Mesodermal cell (in vitro differentiated cells): ENCODE data around the gene NAV3.

Experiments
- H3K27ac ChIP-seq: 2 replicates; pipeline ENCODE4 v1.7.0; 2013; ENCODE audit warnings: mild to moderate bottlenecking, low read depth, low read length, moderate library complexity; ENCODE audit not compliant: severe bottlenecking
- H3K36me3 ChIP-seq: 2 replicates; pipeline ENCODE4 v1.7.1; 2013; ENCODE audit warnings: mild to moderate bottlenecking, low read length, moderate library complexity; ENCODE audit not compliant: control insufficient read depth, insufficient read depth
- H3K4me1 ChIP-seq: one replicate; pipeline ENCODE4 v1.7.1; 2013; ENCODE audit warnings: mild to moderate bottlenecking, low read length; ENCODE audit not compliant: insufficient read depth, control insufficient read depth, poor library complexity, severe bottlenecking
- H3K4me3 ChIP-seq: 2 replicates; pipeline ENCODE4 v1.7.0; 2013; ENCODE audit warnings: low read length, control low read depth, mild to moderate bottlenecking; ENCODE audit not compliant: insufficient read depth, poor library complexity, severe bottlenecking; ENCODE audit errors: extremely low read depth
- H3K9me3 ChIP-seq: 2 replicates; pipeline ENCODE4 v1.7.1; 2013; ENCODE audit warnings: mild to moderate bottlenecking, low read length, moderate library complexity; ENCODE audit not compliant: control insufficient read depth
- WGBS, 2 experiments: methylation state at CpG; one replicate each; pipeline ENCODE4 v1.1.5; 2013; ENCODE audit warnings: missing lambda C conversion rate in 2 of 2; ENCODE audit not compliant: insufficient coverage in 2 of 2; 5-methylcytosine and 5-hydroxymethylcytosine counted together

NAV3 gene

GRCh38 chr12:78181544-78182162 lies 351.0 kb downstream of the NAV3 start:
- WGBS, 2 experiments: no CpG with 5 or more reads among the region's 3 CpGs
- Histone ChIP-seq H3K4me3 (no peak overlapping the region), H3K9me3 (no peaks in the 10 kb centered on the region), H3K36me3 (peaks cover 45% of the 10 kb centered on the region), H3K27ac (no peak overlapping the region), H3K4me1 (peaks cover 5% of the 10 kb centered on the region)

GRCh38 chr12:78183824-78184223 lies 353.1 kb downstream of the NAV3 start:
- Histone ChIP-seq H3K27ac (no peak overlapping the region), H3K36me3 (peaks cover 46% of the 10 kb centered on the region), H3K9me3 (no peaks in the 10 kb centered on the region), H3K4me3 (no peak overlapping the region), H3K4me1 (peaks cover 5% of the 10 kb centered on the region)

- Histone ChIP-seq H3K9me3 (no peaks in the 10 kb centered on the region), H3K4me3 (no peak overlapping the region), H3K4me1 (peaks cover 5% of the 10 kb centered on the region), H3K36me3 (peaks cover 49% of the 10 kb centered on the region), H3K27ac (no peak overlapping the region)
Measured at GRCh38 chr12:78185109-78185508, 354.4 kb downstream of the NAV3 start.

- no CpG with 5 or more reads among the region's 2 CpGs for WGBS, 2 experiments
- H3K27ac ChIP-seq: no peak overlapping the region
- H3K4me3 ChIP-seq: no peak overlapping the region
- peaks cover 5% of the 10 kb centered on the region for H3K4me1 ChIP-seq
- peaks cover 50% of the 10 kb centered on the region for H3K36me3 ChIP-seq
- no peaks in the 10 kb centered on the region for H3K9me3 ChIP-seq
Measured at GRCh38 chr12:78185651-78186050, 355.0 kb downstream of the NAV3 start.

GRCh38 chr12:78186670-78187069 lies 356.0 kb downstream of the NAV3 start:
- 100% methylated on average over 1 of the region's 1 CpG; no CpG with 5 or more reads in 1 of the 2 experiments for WGBS, 2 experiments
- Histone ChIP-seq H3K4me1 (peaks cover 5% of the 10 kb centered on the region), H3K27ac (no peak overlapping the region), H3K36me3 (peaks cover 51% of the 10 kb centered on the region), H3K4me3 (no peak overlapping the region), H3K9me3 (no peaks in the 10 kb centered on the region)

GRCh38 chr12:78187741-78188140 lies 357.0 kb downstream of the NAV3 start:
- no CpG with 5 or more reads among the region's 2 CpGs for WGBS, 2 experiments

GRCh38 chr12:78189656-78190055 lies 359.0 kb downstream of the NAV3 start:
- Histone ChIP-seq H3K4me3 (no peak overlapping the region), H3K9me3 (no peaks in the 10 kb centered on the region), H3K27ac (no peak overlapping the region), H3K4me1 (no peaks in the 10 kb centered on the region), H3K36me3 (peaks cover 58% of the 10 kb centered on the region)
- no CpG with 5 or more reads among the region's 2 CpGs for WGBS, 2 experiments

More at GRCh38 chr12:78187741-78188140, 357.0 kb downstream of the NAV3 start:
- Histone ChIP-seq H3K4me1 (peaks cover 4% of the 10 kb centered on the region), H3K4me3 (no peak overlapping the region), H3K27ac (no peak overlapping the region), H3K9me3 (no peaks in the 10 kb centered on the region), H3K36me3 (peaks cover 51% of the 10 kb centered on the region)

GRCh38 chr12:78191611-78192010 lies 360.9 kb downstream of the NAV3 start:
- H3K36me3 ChIP-seq: peaks cover 51% of the 10 kb centered on the region
- no peak overlapping the region for H3K27ac ChIP-seq
- H3K4me3 ChIP-seq: no peak overlapping the region
- H3K9me3 ChIP-seq: no peaks in the 10 kb centered on the region
- no peaks in the 10 kb centered on the region for H3K4me1 ChIP-seq
- WGBS, 2 experiments: no CpG with 5 or more reads among the region's 1 CpG

- WGBS, 2 experiments: 60 to 100% methylated on average over 1 of the region's 2 CpGs
- Histone ChIP-seq H3K27ac (no peak overlapping the region), H3K4me1 (no peaks in the 10 kb centered on the region), H3K9me3 (no peaks in the 10 kb centered on the region), H3K36me3 (peaks cover 40% of the 10 kb centered on the region), H3K4me3 (no peak overlapping the region)
Measured at GRCh38 chr12:78192979-78193378, 362.3 kb downstream of the NAV3 start.

- Histone ChIP-seq H3K27ac (no peak overlapping the region), H3K4me1 (no peaks in the 10 kb centered on the region), H3K36me3 (peaks cover 32% of the 10 kb centered on the region), H3K9me3 (no peaks in the 10 kb centered on the region), H3K4me3 (no peak overlapping the region)
- WGBS, 2 experiments: 65 to 72% methylated on average over 2 of the region's 3 CpGs
Measured at GRCh38 chr12:78194448-78194847, 363.8 kb downstream of the NAV3 start.

- WGBS, 2 experiments: 80% methylated on average over 1 of the region's 1 CpG; no CpG with 5 or more reads in 1 of the 2 experiments
- Histone ChIP-seq H3K9me3 (no peaks in the 10 kb centered on the region), H3K4me1 (no peaks in the 10 kb centered on the region), H3K4me3 (no peak overlapping the region), H3K27ac (no peak overlapping the region), H3K36me3 (peaks cover 19% of the 10 kb centered on the region)
Measured at GRCh38 chr12:78198896-78199295, 368.2 kb downstream of the NAV3 start.
